ENCODE results near the gene NUAK1. TPM values are rescaled to one million over a fixed set of nuclear protein-coding genes. Genes with fewer than 3 reads are reported as not detected.

The NUAK1 gene
- total RNA-seq, 6 donors from 2014 or later, result 7.1 to 28.7 (median 10.9) TPM

DNA sequence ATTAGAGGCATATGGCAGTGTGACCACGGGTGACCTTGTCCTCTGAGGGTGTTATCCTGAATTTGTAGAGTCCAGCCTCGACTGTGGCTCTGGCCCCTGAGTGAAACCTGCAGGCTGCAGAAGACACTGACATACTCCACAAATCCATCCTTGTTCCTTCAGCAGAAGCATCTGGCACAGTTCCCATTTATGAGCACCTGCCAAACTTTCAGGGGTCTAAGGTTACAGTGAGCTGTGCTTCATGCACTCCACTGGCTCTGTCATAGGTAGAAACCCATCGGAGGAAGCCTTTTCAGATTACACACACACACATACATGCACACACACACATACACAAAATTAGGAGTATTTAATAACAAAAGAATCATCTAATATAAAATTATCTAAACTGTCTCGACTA, 13.6 kb upstream of the NUAK1 start:
- Histone ChIP-seq H3K36me3 (no peaks in the 10 kb centered on the region), H3K4me1 (no peaks in the 10 kb centered on the region), H3K27me3 (no peaks in the 10 kb centered on the region), H3K27ac (no peak overlapping the region), H3K4me3 (no peak overlapping the region), H3K9me3 (no peaks in the 10 kb centered on the region)
- WGBS, 2 donors, result 79 to 83% methylated on average over 3 to 4 of the region's 4 CpGs
- DNase-seq (no peak), ATAC-seq (ENCODE audit: low FRiP score in 2 of 2) (no peak)
- no peak for TF ChIP-seq POLR2AphosphoS5 (IDR thresholded peaks at IDR 0.05)
- no peak for TF ChIP-seq POLR2A (IDR thresholded peaks at IDR 0.05)
- no peak for TF ChIP-seq EP300 (IDR thresholded peaks at IDR 0.05)
- TF ChIP-seq, protein P1, sequence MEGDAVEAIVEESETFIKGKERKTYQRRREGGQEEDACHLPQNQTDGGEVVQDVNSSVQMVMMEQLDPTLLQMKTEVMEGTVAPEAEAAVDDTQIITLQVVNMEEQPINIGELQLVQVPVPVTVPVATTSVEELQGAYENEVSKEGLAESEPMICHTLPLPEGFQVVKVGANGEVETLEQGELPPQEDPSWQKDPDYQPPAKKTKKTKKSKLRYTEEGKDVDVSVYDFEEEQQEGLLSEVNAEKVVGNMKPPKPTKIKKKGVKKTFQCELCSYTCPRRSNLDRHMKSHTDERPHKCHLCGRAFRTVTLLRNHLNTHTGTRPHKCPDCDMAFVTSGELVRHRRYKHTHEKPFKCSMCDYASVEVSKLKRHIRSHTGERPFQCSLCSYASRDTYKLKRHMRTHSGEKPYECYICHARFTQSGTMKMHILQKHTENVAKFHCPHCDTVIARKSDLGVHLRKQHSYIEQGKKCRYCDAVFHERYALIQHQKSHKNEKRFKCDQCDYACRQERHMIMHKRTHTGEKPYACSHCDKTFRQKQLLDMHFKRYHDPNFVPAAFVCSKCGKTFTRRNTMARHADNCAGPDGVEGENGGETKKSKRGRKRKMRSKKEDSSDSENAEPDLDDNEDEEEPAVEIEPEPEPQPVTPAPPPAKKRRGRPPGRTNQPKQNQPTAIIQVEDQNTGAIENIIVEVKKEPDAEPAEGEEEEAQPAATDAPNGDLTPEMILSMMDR (IDR thresholded peaks at IDR 0.05), result no peak

DNA sequence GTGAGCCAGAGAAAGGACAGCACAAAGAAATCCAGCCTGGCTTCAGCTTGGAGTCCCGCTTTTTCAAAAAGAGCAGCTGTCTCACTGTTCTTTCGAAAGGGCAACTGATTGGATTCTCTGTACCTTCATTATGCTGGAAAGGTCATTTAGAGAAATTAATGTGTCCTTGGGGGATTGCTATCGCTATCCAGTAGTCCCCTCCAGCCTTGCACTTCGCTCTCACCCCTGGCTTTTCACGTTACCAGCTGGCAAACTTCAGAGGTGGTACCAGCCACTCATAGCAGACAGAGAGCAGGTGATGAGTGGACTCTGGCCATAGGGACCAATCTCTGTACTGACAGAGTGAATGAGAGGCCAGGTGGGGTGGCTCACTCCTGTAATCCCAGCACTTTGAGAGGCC, 11.8 kb upstream of the NUAK1 start:
- 89 to 91% methylated on average over 5 of the region's 5 CpGs for WGBS, 2 donors
- ATAC-seq (ENCODE audit: low FRiP score in 2 of 2) (no peak), DNase-seq (no peak)
- Histone ChIP-seq H3K27me3 (no peaks in the 10 kb centered on the region), H3K4me3 (no peak overlapping the region), H3K27ac (no peak overlapping the region), H3K36me3 (no peaks in the 10 kb centered on the region), H3K4me1 (peaks cover 0 to 4% (median 0%) of the 10 kb centered on the region in 4 donors), H3K9me3 (no peaks in the 10 kb centered on the region)
- TF ChIP-seq, protein P1 (IDR thresholded peaks at IDR 0.05), result no peak
- no peak for TF ChIP-seq POLR2AphosphoS5 (IDR thresholded peaks at IDR 0.05)
- TF ChIP-seq POLR2A (IDR thresholded peaks at IDR 0.05), result no peak
- TF ChIP-seq EP300 (IDR thresholded peaks at IDR 0.05), result no peak

DNA sequence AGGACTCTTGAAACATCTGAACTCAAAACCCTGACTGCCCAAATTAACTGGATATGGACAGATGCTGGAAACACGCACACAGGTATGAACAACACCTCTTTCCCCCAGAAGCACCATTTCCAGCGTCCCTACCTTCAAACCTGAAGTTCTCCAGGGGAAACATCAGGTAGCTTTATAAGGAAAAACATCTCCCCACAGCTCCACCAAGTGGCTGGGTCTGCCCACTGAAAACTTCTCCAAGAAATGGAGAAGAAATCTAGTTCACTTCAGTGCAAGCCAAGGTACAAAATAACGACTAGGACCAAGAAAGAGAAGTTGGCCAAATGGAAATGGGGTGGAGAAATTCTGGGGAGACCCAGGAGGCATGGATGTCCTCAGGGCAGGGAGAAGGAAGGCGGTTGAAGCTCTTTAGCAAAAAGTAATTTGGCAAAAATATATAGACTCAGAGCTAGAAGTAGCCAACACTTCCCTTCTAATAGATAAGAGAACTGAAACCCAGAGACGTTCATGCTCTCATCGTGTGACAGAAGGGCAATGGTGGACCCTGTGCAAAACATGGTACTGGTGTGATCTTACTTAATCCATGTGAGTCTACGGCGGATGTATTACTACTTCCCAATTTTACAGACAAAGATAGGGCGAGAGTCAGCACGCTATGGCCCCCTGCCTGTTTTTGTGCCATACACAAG, 10.5 kb upstream of the NUAK1 start:
- Histone ChIP-seq H3K4me1 (peaks cover 0 to 7% (median 2%) of the 10 kb centered on the region in 4 donors), H3K27me3 (no peaks in the 10 kb centered on the region), H3K27ac (no peak overlapping the region), H3K36me3 (no peaks in the 10 kb centered on the region), H3K4me3 (no peak overlapping the region), H3K9me3 (no peaks in the 10 kb centered on the region)
- TF ChIP-seq POLR2A (IDR thresholded peaks at IDR 0.05), result no peak
- TF ChIP-seq, protein P1 (IDR thresholded peaks at IDR 0.05), result peak in 4 of 6 experiments; percentile 21 to 33 (median 29)
- TF ChIP-seq POLR2AphosphoS5 (IDR thresholded peaks at IDR 0.05), result no peak
- TF ChIP-seq EP300 (IDR thresholded peaks at IDR 0.05), result no peak
- no peak for ATAC-seq (ENCODE audit: low FRiP score in 2 of 2)
- no peak for DNase-seq
- WGBS, 2 donors, result 54% methylated on average over 10 of the region's 10 CpGs

DNA sequence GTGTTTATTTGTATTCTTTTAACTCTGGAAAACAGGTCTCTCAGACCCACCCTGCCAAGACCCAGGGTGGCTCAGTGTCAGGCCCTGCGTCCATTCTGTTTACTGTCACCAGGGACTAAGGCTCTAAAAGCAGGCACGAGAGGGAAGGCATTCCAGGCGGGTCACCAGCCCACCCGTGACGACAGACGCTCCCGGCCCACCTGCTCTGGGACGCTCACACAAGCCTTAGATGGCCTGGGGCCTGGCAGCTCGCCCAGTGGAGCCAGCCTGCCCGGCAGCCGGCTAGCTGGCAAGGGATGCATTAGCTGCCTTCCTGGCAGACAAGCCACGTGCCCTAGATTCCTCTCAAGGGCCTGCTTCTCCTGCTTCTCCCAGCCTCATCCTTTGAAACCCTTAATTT, 9.2 kb upstream of the NUAK1 start:
- ATAC-seq (ENCODE audit: low FRiP score in 2 of 2) (peak in 1 of 2 donors; percentile 54), DNase-seq (peak in 1 of 2 donors; percentile 84)

More for the DNA sequence above, 9.2 kb upstream of the NUAK1 start:
- no peak overlapping the region for H3K4me3 ChIP-seq
- no peaks in the 10 kb centered on the region for H3K9me3 ChIP-seq
- TF ChIP-seq POLR2AphosphoS5 (IDR thresholded peaks at IDR 0.05), result no peak
- TF ChIP-seq EP300 (IDR thresholded peaks at IDR 0.05), result no peak
- TF ChIP-seq, protein P1 (IDR thresholded peaks at IDR 0.05), result no peak
- TF ChIP-seq POLR2A (IDR thresholded peaks at IDR 0.05), result no peak
- peaks cover 0 to 7% (median 2%) of the 10 kb centered on the region in 4 donors for H3K4me1 ChIP-seq
- WGBS, 2 donors, result 60 to 83% methylated on average over 1 to 12 of the region's 12 CpGs
- H3K27me3 ChIP-seq, result no peaks in the 10 kb centered on the region
- no peaks in the 10 kb centered on the region for H3K36me3 ChIP-seq
- no peak overlapping the region for H3K27ac ChIP-seq
